Liver (tissue), 9 donors: ENCODE data around the gene SMIM27. TPM values are rescaled to one million over a fixed set of nuclear protein-coding genes. Genes with fewer than 3 reads are reported as not detected.

Experiments
- DNase-seq: peaks from one replicate; pipeline ENCODE4 v3.0.0-alpha.2; 2017; ENCODE audit warnings: low spot score
- H3K27ac ChIP-seq, 2 donors: one replicate each; pipeline ENCODE4 v1.7.0; 2013; ENCODE audit warnings: inconsistent platforms in 2 of 2, low read length in 2 of 2, control low read depth in 1 of 2, low read depth in 1 of 2, mild to moderate bottlenecking in 1 of 2
- H3K27me3 ChIP-seq, 4 donors: one replicate each; pipeline versions ENCODE4 v1.6.1 to v1.7.0; 2013; ENCODE audit warnings: low read length in 3 of 4, inconsistent platforms in 1 of 4, mild to moderate bottlenecking in 1 of 4, moderate library complexity in 1 of 4; ENCODE audit not compliant: control insufficient read depth in 4 of 4, insufficient read depth in 4 of 4
- H3K36me3 ChIP-seq, 4 donors: one replicate each; pipeline versions ENCODE4 v1.6.1 to v1.7.0; 2013; ENCODE audit warnings: low read length in 3 of 4, mild to moderate bottlenecking in 3 of 4, low read depth in 1 of 4, moderate library complexity in 1 of 4; ENCODE audit not compliant: control insufficient read depth in 4 of 4, insufficient read depth in 3 of 4
- H3K4me1 ChIP-seq, 4 donors: one replicate each; pipeline versions ENCODE4 v1.6.1 to v1.7.0; 2013; ENCODE audit warnings: low read length in 3 of 4, mild to moderate bottlenecking in 3 of 4, moderate library complexity in 1 of 4; ENCODE audit not compliant: control insufficient read depth in 4 of 4, insufficient read depth in 4 of 4
- H3K4me3 ChIP-seq, 3 donors: one replicate each; pipeline versions ENCODE4 v1.6.1 to v1.7.0; 2013; ENCODE audit warnings: low read length in 3 of 3, control low read depth in 1 of 3, low read depth in 1 of 3, mild to moderate bottlenecking in 1 of 3
- H3K9ac ChIP-seq, 2 donors: one replicate each; pipeline ENCODE4 v1.7.0; 2013; ENCODE audit warnings: low read length in 2 of 2, mild to moderate bottlenecking in 2 of 2, moderate library complexity in 2 of 2, control low read depth in 1 of 2, low read depth in 1 of 2
- H3K9me3 ChIP-seq, 4 donors: one replicate each; pipeline versions ENCODE4 v1.6.1 to v1.7.0; 2013; ENCODE audit warnings: low read length in 3 of 4; ENCODE audit not compliant: control insufficient read depth in 4 of 4
- EGR1 ChIP-seq, 2 donors: IDR thresholded peaks; 2 replicates each; pipeline ENCODE4 v1.6.1; 2016 to 2018; ENCODE audit warnings: antibody characterized with exemption in 2 of 2, low read depth in 2 of 2
- FOXA1 ChIP-seq: IDR thresholded peaks from 2 replicates; pipeline ENCODE4 v1.6.1; 2016; ENCODE audit warnings: antibody characterized with exemption
- FOXA2 ChIP-seq: IDR thresholded peaks from 2 replicates; pipeline ENCODE4 v1.6.1; 2016; ENCODE audit warnings: antibody characterized with exemption
- GABPA ChIP-seq, 2 donors: IDR thresholded peaks in 1 of 2; conservative IDR thresholded peaks in 1 of 2; 2 replicates each; pipeline ENCODE4 v1.6.1; 2016; ENCODE audit warnings: antibody characterized with exemption in 2 of 2, mild to moderate bottlenecking in 1 of 2, moderate library complexity in 1 of 2
- HNF4A ChIP-seq, 2 donors: conservative IDR thresholded peaks; 2 replicates each; pipeline ENCODE4 v1.6.1; 2016; ENCODE audit warnings: antibody characterized with exemption in 2 of 2, mild to moderate bottlenecking in 2 of 2
- HNF4G ChIP-seq: IDR thresholded peaks from 2 replicates; pipeline ENCODE4 v1.6.1; 2016; ENCODE audit warnings: antibody characterized with exemption
- JUND ChIP-seq, 2 donors: IDR thresholded peaks; 2 replicates each; pipeline ENCODE4 v1.6.1; 2016; ENCODE audit warnings: antibody characterized with exemption in 2 of 2
- MAX ChIP-seq: IDR thresholded peaks from 2 replicates; pipeline ENCODE4 v1.6.1; 2016; ENCODE audit warnings: antibody characterized with exemption
- NR2F2 ChIP-seq: IDR thresholded peaks from 2 replicates; pipeline ENCODE4 v1.6.1; 2016; ENCODE audit warnings: antibody characterized with exemption
- RAD21 ChIP-seq, 2 donors: IDR thresholded peaks; 2 replicates each; pipeline ENCODE4 v1.6.1; 2016; ENCODE audit warnings: antibody characterized with exemption in 2 of 2, mild to moderate bottlenecking in 2 of 2
- REST ChIP-seq: IDR thresholded peaks from 2 replicates; pipeline ENCODE4 v1.6.1; 2016; ENCODE audit warnings: antibody characterized with exemption, mild to moderate bottlenecking
- RXRA ChIP-seq, 2 donors: IDR thresholded peaks; 2 replicates each; pipeline ENCODE4 v1.6.1; 2017 to 2018; ENCODE audit warnings: antibody characterized with exemption in 2 of 2, mild to moderate bottlenecking in 1 of 2
- SP1 ChIP-seq: IDR thresholded peaks from 2 replicates; pipeline ENCODE4 v1.6.1; 2018; ENCODE audit warnings: antibody characterized with exemption, mild to moderate bottlenecking
- TAF1 ChIP-seq: conservative IDR thresholded peaks from 2 replicates; pipeline ENCODE4 v1.6.1; 2016; ENCODE audit warnings: antibody characterized with exemption, mild to moderate bottlenecking
- YY1 ChIP-seq: IDR thresholded peaks from 2 replicates; pipeline ENCODE4 v1.6.1; 2016; ENCODE audit warnings: antibody characterized with exemption, mild to moderate bottlenecking
- ZBTB33 ChIP-seq: IDR thresholded peaks from 2 replicates; pipeline ENCODE4 v1.6.1; 2016; ENCODE audit warnings: antibody characterized with exemption
- WGBS: extraction: QIAGEN DNeasy Blood & Tissue Kit; methylation state at CpG from one replicate; pipeline ENCODE4 v1.1.7; 2013; 5-methylcytosine and 5-hydroxymethylcytosine counted together
- polyA plus RNA-seq, 2 donors: library from polyadenylated mRNA; stranded (reverse) in 1 of 2; unstranded in 1 of 2; fragments of 200-250 nt in 1 of 2; fragments of >200 nt in 1 of 2; fragmentation: Nextera tagmentation in 1 of 2; extraction: Ambion mirVana in 1 of 2; gene quantifications; one replicate each; pipeline versions ENCODE4 v1.2.1 to v1.2.3, GENCODE V29; 2013 to 2015
- total RNA-seq, 2 donors: library from RNA; depleted of rRNA; stranded (reverse); fragments of >200 nt; gene quantifications; one replicate each; pipeline ENCODE4 v1.2.3, GENCODE V29; 2014
- TF ChIP-seq, protein P1 (sequence below): fragments of 150-350 bp; IDR thresholded peaks from 2 replicates; pipeline ENCODE4 v1.5.1; 2017; ENCODE audit warnings: improper control_type of control experiment, low read depth, low read length; ENCODE audit not compliant: missing input control
- TF ChIP-seq, protein P2 (sequence below): IDR thresholded peaks from 2 replicates; pipeline ENCODE4 v1.6.1; 2016; ENCODE audit warnings: antibody characterized with exemption
- donor health status: healthy.
- donor health status: healthy.
- donor health status: healthy.
- donor health status: healthy.
- donor health status: healthy.

Gene SMIM27
- total and polyA plus RNA-seq, 4 donors: 1.0 to 17.0 (median 4.4) TPM

DNA sequence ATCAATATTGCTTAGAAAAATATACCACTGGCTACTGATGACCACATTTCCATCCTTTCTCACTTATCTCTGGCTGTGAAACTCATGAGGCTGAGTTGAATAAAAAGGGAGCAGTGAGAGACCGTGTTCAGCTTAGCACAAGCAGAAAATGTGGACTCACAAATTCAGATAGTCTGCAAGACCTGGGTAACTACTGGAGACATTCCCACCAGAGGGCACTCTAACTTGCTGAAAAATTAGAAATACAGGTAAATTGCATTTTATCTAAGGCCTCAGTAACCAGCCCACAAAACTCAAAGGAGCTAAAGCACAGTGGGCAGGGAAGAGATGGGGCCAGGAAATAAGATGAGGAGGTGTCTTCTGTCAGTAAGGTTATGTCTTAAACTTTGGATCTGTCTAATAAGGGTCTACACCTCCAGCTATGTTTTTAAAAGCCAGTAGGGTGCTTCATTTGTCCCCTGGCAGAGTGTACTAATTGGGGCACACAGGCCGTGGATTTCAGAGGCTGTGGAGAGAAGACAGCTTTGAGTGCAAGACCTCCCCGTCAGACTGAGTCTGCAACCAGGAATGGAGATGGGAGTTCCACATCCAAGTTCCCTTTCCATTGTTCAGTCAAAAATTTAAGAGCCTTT lies 29.5 kb downstream of the SMIM27 start:
- Histone ChIP-seq H3K4me3 (no peak overlapping the region), H3K36me3 (no peaks in the 10 kb centered on the region), H3K4me1 (peaks cover 0 to 8% (median 3%) of the 10 kb centered on the region in 4 donors), H3K27me3 (no peaks in the 10 kb centered on the region), H3K9me3 (no peaks in the 10 kb centered on the region), H3K9ac (no peak overlapping the region), H3K27ac (no peak overlapping the region)
- TF ChIP-seq RAD21 (IDR thresholded peaks at IDR 0.05): peak; percentile 75 to 85
- no peak for TF ChIP-seq GABPA (IDR thresholded peaks at IDR 0.05 in 1 of 2, conservative IDR thresholded peaks at IDR 0.05 in 1 of 2)
- TF ChIP-seq HNF4A (conservative IDR thresholded peaks at IDR 0.05): no peak
- TF ChIP-seq, protein P1, sequence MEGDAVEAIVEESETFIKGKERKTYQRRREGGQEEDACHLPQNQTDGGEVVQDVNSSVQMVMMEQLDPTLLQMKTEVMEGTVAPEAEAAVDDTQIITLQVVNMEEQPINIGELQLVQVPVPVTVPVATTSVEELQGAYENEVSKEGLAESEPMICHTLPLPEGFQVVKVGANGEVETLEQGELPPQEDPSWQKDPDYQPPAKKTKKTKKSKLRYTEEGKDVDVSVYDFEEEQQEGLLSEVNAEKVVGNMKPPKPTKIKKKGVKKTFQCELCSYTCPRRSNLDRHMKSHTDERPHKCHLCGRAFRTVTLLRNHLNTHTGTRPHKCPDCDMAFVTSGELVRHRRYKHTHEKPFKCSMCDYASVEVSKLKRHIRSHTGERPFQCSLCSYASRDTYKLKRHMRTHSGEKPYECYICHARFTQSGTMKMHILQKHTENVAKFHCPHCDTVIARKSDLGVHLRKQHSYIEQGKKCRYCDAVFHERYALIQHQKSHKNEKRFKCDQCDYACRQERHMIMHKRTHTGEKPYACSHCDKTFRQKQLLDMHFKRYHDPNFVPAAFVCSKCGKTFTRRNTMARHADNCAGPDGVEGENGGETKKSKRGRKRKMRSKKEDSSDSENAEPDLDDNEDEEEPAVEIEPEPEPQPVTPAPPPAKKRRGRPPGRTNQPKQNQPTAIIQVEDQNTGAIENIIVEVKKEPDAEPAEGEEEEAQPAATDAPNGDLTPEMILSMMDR: peak; percentile 52
- no peak for DNase-seq
- 38% methylated on average over 3 of the region's 3 CpGs for WGBS

- Histone ChIP-seq H3K9me3 (no peaks in the 10 kb centered on the region), H3K27ac (no peak overlapping the region), H3K4me3 (no peak overlapping the region), H3K9ac (no peak overlapping the region), H3K36me3 (no peaks in the 10 kb centered on the region), H3K4me1 (peaks cover 0 to 7% (median 2%) of the 10 kb centered on the region in 4 donors), H3K27me3 (no peaks in the 10 kb centered on the region)
- TF ChIP-seq EGR1 (IDR thresholded peaks at IDR 0.05; ENCODE audit: low read depth in 2 of 2) (no peak), HNF4G (no peak), FOXA1 (no peak), YY1 (no peak), RXRA (IDR thresholded peaks at IDR 0.05) (no peak), TAF1 (no peak), HNF4A (conservative IDR thresholded peaks at IDR 0.05) (no peak), ZBTB33 (no peak), GABPA (IDR thresholded peaks at IDR 0.05 in 1 of 2, conservative IDR thresholded peaks at IDR 0.05 in 1 of 2) (no peak), RAD21 (IDR thresholded peaks at IDR 0.05) (no peak), JUND (IDR thresholded peaks at IDR 0.05) (no peak), NR2F2 (no peak), FOXA2 (no peak), REST (no peak), MAX (no peak), SP1 (no peak)
- TF ChIP-seq, protein P2, sequence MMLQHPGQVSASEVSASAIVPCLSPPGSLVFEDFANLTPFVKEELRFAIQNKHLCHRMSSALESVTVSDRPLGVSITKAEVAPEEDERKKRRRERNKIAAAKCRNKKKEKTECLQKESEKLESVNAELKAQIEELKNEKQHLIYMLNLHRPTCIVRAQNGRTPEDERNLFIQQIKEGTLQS: no peak
- TF ChIP-seq, protein P1: no peak
- WGBS: 41% methylated on average over 2 of the region's 2 CpGs
- no peak for DNase-seq
Measured at GRCh38 chr9:32584784-32585183, 32.7 kb downstream of the SMIM27 start.
